Limb (tissue), 2 donors: ENCODE results near the gene TCF7.
A peak's percentile ranks its signal among the peaks of the same experiment; 100 is the strongest.

ENCODE experiments used
- DNase-seq, 2 donors: peaks; one replicate each; pipeline ENCODE4 v3.0.0-alpha.2; 2016; ENCODE audit errors: extremely low spot score in 2 of 2

Gene TCF7

GRCh38 chr5:134090522-134090921 lies 24.0 kb upstream of the TCF7 start:
- DNase-seq: no peak

- DNase-seq: no peak
Observed at GRCh38 chr5:134091626-134092121, 22.8 kb upstream of the TCF7 start.

DNA sequence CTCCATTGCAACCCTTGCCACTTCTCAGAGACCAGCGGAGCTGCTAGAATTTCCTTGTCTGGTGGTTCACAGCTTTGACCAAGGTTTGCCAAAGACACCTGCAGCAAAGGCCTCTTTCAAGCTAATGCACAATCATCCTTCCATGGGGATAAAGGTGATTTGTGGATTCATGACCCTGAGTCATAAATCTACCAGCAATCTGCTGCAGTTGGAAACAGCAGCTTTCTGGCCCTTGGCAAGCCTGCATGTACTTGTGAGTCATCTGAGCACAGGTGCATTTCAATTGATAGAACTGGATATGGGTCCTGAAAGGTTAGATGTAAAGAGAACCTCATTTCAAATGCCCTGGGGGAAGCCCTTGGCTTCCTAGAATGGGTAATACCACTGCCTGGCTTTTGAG lies 21.6 kb upstream of the TCF7 start:
- DNase-seq: no peak

DNA sequence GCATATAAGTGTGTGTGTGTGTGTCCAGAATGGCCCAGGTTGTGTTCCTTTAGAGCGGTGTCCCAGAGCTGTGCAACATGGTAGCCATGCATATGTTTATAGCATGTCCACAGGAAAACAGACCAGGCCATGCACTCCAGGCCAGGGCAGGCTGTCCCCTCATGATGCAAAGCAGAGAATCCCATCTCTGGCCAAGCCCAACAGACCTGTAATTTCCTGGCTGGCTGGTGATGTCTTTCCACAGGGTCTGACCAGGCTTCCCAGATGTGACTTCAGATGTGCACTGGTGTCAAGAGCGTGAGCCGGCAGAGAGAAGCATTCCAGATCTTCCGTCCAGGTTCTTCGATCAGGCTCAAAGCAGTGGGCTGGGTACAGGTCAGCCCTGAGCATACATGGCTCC lies 21.1 kb upstream of the TCF7 start:
- DNase-seq: no peak

GRCh38 chr5:134095293-134095692 lies 19.2 kb upstream of the TCF7 start:
- DNase-seq: no peak

- no peak for DNase-seq
Observed at GRCh38 chr5:134095887-134096589, 18.4 kb upstream of the TCF7 start.

- peak in 1 of 2 donors; percentile 21 for DNase-seq
Observed at GRCh38 chr5:134097211-134097749, 17.2 kb upstream of the TCF7 start.

GRCh38 chr5:134098690-134099089 lies 15.8 kb upstream of the TCF7 start:
- DNase-seq: no peak

DNA sequence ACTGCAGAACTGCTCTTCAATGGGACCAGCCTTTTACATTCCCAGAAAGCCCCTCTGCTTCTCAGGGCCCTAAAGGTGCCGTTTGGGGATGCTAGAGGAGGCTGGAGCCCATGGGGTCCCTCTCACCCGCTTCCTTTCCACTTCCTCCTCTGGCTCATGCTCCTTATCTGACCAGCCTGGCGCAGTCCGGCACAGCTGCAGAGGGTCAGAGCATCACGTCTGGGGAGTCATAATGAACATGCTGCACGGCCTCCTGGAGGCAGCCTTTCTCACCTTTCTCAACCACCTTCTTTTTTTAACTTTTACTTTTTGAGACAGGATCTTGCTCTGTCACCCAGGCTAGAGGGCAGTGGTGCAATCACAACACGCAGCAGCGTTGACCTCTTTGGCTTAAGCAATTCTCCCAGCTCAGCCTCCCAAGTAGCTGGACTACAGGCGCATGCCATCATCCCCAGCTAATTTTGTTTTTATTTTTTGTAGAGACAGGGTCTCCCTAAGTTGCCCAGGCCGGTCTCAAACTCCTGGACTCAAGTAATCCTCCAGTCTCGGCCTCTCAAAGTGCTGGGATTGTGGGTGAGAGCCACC lies 15.1 kb upstream of the TCF7 start:
- DNase-seq: no peak

DNA sequence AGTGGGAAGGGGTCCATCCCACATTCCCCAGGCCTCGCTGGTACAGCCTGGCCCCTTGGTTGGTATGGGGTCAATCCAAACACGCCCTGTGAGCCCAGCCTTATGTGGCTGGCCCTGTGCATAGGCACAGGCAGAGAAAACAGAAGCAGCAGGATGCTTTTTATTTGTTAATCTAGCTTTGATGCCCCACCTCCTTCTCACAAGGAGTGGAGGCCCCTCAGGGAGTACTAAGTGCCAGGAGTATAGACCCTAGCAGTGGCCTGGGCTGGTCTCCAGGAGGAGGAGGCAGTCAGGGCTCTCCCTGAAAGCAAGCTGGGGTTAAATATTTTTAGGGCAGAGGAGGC lies 14.6 kb upstream of the TCF7 start:
- DNase-seq: no peak

DNA sequence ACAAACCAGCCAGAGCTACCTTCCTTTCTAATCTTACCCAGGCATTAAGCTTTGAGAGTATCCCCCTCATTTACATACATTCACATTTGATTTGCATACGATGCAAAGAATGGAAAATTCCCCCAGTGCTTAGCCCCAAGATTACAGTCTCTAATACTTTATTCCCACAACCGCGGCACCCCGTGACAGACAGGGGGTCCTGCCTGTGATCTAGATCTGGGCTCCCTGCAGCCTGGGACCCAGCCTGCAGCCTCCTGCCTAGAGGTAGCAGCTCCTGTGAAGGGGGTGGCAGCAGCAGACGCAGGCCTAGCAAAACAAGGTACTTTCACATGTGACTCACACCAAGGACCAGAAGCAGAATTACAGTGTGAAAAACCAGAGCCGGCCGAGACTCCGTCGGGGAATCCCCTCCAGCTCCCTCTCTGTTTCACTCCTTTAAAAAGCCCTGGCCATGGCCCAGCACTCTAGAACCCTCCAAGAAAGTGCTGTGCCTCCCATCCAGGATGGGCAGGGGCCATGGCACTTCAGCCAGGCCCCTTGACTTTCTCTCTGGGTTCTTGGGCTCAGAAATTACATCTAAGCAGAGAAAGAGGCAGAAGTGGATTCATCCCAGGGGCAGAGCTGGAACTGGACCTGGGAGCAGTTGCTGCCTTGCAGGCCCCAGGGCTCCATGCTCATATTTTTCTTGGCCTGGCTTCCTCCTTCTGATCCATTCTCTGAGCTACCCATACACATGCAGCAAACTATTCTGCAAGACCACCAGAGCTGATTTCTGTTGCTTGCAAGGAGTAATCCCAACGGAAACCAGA lies 14.0 kb upstream of the TCF7 start:
- DNase-seq: no peak

DNA sequence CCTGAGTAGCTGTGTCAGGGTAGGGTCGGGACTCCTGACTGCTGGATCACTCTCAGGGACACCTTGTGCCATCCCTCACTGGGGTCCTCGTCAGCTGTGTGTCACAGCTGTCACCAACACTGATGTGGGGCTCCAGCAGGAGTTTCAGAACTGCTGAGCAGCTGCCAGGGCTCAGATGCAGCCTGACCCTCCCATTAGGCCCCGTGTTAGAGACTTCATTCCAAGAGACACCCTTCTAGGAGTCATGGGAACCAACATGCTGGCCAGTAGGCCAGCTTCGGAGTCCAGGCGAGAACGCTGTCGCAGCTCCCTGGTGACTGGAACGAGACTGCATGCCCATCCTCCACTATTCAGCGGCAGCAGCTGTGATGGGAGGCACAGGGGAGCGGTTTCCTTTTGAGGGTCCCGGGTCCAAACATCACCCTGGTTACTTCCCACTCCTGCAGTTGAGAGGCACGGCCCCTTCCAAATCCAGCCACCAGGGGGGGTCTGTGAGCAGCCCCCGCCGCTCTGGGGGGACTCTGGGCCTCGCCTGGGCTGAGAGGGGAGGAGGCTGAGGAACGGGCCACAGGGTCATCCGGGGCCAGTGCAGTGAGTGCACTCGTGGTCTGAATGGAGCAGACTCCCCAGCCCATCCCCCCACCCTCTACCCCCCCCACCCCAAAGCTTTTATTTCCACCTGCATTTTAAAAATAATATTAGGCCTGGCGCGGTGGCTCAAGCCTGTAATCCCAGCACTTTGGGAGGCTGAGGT lies 12.6 kb upstream of the TCF7 start:
- peak in 1 of 2 donors; percentile 77 for DNase-seq

GRCh38 chr5:134103397-134103796 lies 11.1 kb upstream of the TCF7 start:
- no peak for DNase-seq

DNA sequence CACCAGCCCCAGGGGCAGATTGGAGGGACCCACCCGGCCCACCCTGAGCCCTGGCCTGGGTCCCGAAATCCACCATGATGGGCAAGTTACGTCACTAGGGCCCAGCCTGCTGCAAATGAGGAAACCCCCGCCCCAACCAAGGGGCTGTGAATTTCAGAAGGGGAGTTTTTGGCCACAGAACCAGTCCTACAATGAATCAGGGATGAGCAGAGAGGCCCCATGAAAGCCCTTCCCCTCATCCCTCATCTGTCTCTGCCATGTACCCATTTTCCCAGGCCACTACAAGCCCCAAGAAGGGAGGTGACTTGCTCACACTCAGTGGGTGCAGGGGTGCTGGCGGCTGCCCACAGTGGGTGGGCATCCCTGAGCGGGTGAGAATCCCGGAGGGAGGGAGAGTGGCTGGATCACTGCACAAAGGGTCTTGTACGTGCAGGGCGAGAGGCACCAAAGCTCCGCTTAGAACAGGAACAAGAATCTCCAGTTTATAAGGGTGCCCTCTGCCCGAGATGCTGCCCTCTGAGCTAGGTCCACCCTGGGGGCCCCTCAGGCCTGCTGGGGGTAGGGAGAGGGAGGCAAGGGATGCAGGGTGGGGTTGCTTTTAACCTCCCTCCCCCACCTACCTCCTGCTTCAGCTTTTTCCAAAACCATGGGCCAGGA lies 10.4 kb upstream of the TCF7 start:
- no peak for DNase-seq

- DNase-seq: no peak
Observed at GRCh38 chr5:134106991-134107701, 7.3 kb upstream of the TCF7 start.

DNA sequence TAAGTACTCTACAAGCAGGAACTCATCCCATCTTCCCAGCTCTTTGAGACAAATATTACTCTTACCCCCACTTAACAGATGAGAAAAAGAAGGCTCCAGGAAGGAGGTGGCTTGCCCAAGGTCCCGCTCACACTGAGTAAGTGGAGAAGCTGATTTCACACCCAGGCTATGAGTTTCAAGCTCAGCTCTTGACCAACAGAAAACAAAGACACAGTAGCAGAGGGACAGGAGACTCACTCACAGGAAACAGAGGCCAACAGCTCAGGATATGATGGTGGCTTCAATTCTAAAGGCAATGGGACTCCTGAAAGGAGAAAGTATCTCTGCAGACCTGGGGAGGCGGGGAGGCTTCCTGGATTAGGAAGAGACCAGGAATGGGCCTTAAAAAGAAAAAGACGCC lies 6.7 kb upstream of the TCF7 start:
- DNase-seq: no peak

DNA sequence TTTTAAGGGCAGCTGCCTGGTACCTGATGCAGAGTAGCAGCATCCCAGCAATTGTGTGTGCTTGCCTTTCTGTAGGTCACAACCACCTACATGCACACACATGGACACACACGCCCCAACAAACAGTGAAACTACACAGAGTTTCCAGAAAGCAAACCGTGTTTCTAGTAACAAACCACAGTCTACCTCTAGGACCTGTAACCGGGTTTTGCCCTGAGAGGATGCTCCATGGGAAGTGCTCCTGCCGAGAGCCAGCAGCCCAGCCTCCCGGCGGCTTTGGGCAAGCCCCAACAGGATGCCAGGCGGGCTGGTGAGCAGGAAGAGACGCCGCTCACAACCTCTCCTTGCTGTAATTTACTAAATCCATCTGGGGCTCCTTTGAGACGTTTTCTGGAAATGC lies 4.1 kb upstream of the TCF7 start:
- no peak for DNase-seq

GRCh38 chr5:134111741-134112647 lies 2.5 kb upstream of the TCF7 start:
- no peak for DNase-seq

GRCh38 chr5:134112726-134113362 lies 1.6 kb upstream of the TCF7 start:
- DNase-seq: no peak
